H1 (cell line): ENCODE results near the gene ALDH3A1.

Source experiments
- CHD1 ChIP-seq: IDR thresholded peaks from 2 replicates; pipeline ENCODE4 v1.6.1; 2012; ENCODE audit warnings: low read depth, low read length, improper control_type of control experiment
- CTCF ChIP-seq, 3 experiments: IDR thresholded peaks; 1 replicate in 2 of 3; 2 replicates in 1 of 3; pipeline versions ENCODE4 v1.5.1 to v1.6.1; 2011; ENCODE audit warnings: low read length in 3 of 3, mild to moderate bottlenecking in 3 of 3, inconsistent platforms in 2 of 3, low read depth in 1 of 3, moderate library complexity in 1 of 3; ENCODE audit not compliant: insufficient read depth in 1 of 3; ENCODE audit errors: control extremely low read depth in 1 of 3
- EP300 ChIP-seq, 2 experiments: IDR thresholded peaks; 1 replicate in 1 of 2; 2 replicates in 1 of 2; pipeline ENCODE4 v1.6.1; 2011 to 2012; ENCODE audit warnings: low read depth in 2 of 2, low read length in 2 of 2, mild to moderate bottlenecking in 2 of 2, borderline replicate concordance in 1 of 2, inconsistent platforms in 1 of 2, moderate library complexity in 1 of 2
- EZH2 ChIP-seq: fragments of 200-600 bp; sonication (generic); IDR thresholded peaks from 2 replicates; pipeline ENCODE4 v1.7.1; 2012; ENCODE audit warnings: low read depth, mild to moderate bottlenecking, moderate library complexity, low read length, inconsistent platforms; ENCODE audit not compliant: severe bottlenecking
- MAFK ChIP-seq: IDR thresholded peaks from 2 replicates; pipeline ENCODE4 v1.6.1; 2012; ENCODE audit warnings: low read depth, mild to moderate bottlenecking, improper control_type of control experiment, low read length
- PHF8 ChIP-seq: fragments of 200-600 bp; sonication (generic); conservative IDR thresholded peaks from 2 replicates; pipeline ENCODE4 v1.7.1; 2012; ENCODE audit warnings: low read depth, mild to moderate bottlenecking, inconsistent platforms, low read length, moderate library complexity
- POLR2A ChIP-seq, 2 experiments: IDR thresholded peaks; 1 replicate in 1 of 2; 2 replicates in 1 of 2; pipeline ENCODE4 v1.6.1; 2011; ENCODE audit warnings: low read depth in 2 of 2, low read length in 2 of 2, mild to moderate bottlenecking in 2 of 2; ENCODE audit errors: control extremely low read depth in 1 of 2
- POLR2AphosphoS5 ChIP-seq: IDR thresholded peaks from 2 replicates; pipeline ENCODE4 v1.6.1; 2011; ENCODE audit warnings: low read depth, low read length
- TF ChIP-seq, protein P1 (sequence below): IDR thresholded peaks from 2 replicates; pipeline ENCODE4 v1.6.1; 2012; ENCODE audit warnings: inconsistent platforms
- TF ChIP-seq, protein P2 (sequence below): IDR thresholded peaks from 2 replicates; pipeline ENCODE4 v1.6.1; 2011; ENCODE audit warnings: low read depth, mild to moderate bottlenecking, low read length; ENCODE audit not compliant: insufficient read depth

DNA sequence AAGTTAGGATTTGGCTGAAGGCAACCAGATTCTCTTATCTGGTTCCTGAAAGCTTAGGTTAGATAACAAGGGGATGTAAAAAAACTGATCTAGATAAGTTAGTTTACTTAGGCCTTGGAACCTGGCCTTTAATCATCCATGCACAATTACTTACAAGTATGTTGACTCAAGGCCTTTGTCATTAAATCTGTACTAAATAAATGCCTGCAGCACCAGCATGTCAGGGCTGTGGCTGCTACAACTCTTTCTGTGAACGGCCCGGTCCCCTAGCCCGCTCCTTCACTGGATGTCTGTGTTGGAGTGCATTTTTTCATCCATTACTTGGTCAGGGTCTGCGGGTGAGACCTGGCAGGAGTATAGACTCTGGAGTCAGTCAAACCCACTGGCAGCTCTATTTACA, 48.4 kb upstream of the ALDH3A1 start:
- no peak for TF ChIP-seq EP300 (IDR thresholded peaks at IDR 0.05; ENCODE audit: borderline replicate concordance in 1 of 2, low read depth in 2 of 2, low read length in 2 of 2)
- TF ChIP-seq POLR2AphosphoS5 = no peak
- no peak for TF ChIP-seq PHF8
- no peak for TF ChIP-seq MAFK
- no peak for TF ChIP-seq POLR2A (IDR thresholded peaks at IDR 0.05; ENCODE audit: control extremely low read depth in 1 of 2, low read depth in 2 of 2, low read length in 2 of 2)
- TF ChIP-seq CTCF (IDR thresholded peaks at IDR 0.05; ENCODE audit: control extremely low read depth in 1 of 3, insufficient read depth in 1 of 3, low read depth in 1 of 3, low read length in 3 of 3) = no peak
- TF ChIP-seq CHD1 = no peak
- TF ChIP-seq, protein P1, sequence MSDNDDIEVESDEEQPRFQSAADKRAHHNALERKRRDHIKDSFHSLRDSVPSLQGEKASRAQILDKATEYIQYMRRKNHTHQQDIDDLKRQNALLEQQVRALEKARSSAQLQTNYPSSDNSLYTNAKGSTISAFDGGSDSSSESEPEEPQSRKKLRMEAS = no peak
- TF ChIP-seq, protein P2, sequence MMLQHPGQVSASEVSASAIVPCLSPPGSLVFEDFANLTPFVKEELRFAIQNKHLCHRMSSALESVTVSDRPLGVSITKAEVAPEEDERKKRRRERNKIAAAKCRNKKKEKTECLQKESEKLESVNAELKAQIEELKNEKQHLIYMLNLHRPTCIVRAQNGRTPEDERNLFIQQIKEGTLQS = no peak
- no peak for TF ChIP-seq EZH2
